Measurements from ENCODE around the gene TEKTIP1.

GRCh38 chr19:3527238-3527910 is 11.6 kb upstream of the TEKTIP1 start:
- TF ChIP-seq FOXK2 (IDR thresholded peaks at IDR 0.05), result no peak
- no peak for TF ChIP-seq FOXM1 (IDR thresholded peaks at IDR 0.05; ENCODE audit: borderline replicate concordance)

Measured in HEK293T (cell line).